Activated T-cell treated with anti-CD3 and anti-CD28 coated beads for 48 hours (primary cell): ENCODE data around the gene CEP250.
"Not testable (repeated sequence)": the region's sequence is repeated elsewhere in the genome, so short reads cannot be mapped to it uniquely, and the experiment has no call there.

Experiments
- DNase-seq: peaks from one replicate; pipeline ENCODE4 v3.0.0-alpha.2; 2020; ENCODE audit warnings: low read depth

The CEP250 gene

DNA sequence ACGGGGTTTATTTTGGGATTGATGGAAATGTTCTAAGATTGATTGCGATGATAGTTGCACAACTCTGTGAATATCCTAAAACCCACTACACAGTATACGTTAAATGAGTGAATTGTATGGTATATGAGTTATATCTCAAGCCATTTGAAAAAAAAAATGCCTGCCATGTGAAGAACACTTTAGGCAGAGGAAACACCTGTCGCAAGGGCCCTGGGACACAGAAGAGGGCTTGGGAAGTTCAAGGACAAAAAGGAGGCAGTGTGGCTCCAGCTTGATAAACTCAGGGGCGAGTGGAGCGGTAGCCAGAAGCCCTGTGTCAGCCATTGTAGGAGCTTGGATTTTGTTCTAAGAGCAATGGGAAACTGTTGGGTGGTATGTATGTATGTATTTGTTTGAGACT is 37.0 kb downstream of the CEP250 start:
- DNase-seq: no peak

DNA sequence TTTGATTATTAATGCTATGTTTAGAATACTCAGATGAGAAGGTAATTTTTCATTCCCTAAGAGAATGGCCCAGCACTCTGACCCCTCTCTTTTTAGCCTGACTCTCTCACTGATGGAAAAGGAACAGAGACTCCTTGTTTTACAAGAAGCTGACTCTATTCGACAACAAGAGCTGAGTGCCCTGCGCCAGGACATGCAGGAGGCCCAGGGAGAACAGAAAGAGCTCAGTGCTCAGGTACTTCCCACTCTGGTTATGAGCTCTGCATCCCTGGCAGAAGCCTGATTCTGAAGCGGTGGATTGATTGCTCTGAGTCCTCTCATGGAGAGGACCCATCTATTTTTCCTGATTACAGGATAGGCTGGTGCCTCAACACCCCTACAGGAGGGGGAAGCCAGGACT is 41.1 kb downstream of the CEP250 start:
- no peak for DNase-seq

DNA sequence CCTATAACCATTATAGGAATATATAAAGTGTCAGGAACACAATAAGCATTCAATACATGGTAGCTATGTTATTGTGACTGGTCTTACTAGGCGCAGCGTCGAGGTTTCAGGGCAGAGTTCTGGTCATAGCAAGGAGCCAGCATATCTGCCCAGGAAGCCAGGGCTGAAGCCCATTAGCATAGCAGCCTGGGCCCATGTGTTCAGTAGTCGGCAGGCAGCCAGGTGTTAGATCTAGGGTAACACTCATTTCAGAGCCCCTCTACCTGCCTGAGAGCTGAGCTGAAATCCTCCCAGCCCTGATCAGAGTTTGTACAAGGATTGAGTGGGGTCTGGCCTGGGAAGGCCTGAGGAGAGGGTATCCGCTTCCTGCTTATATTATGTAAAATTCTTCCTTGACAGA is 41.9 kb downstream of the CEP250 start:
- no peak for DNase-seq

- DNase-seq: no peak
These were observed 42.4 kb downstream of the CEP250 start for GRCh38 chr20:35497780-35498189.

GRCh38 chr20:35499271-35499670 is 43.9 kb downstream of the CEP250 start:
- DNase-seq: no peak

GRCh38 chr20:35502352-35502751 is 47.0 kb downstream of the CEP250 start:
- no peak for DNase-seq

GRCh38 chr20:35503281-35503680 is 47.9 kb downstream of the CEP250 start:
- DNase-seq: no peak

- no peak for DNase-seq
These were observed 48.6 kb downstream of the CEP250 start for GRCh38 chr20:35503841-35504561.

GRCh38 chr20:35504751-35505150 is 49.4 kb downstream of the CEP250 start:
- no peak for DNase-seq

DNA sequence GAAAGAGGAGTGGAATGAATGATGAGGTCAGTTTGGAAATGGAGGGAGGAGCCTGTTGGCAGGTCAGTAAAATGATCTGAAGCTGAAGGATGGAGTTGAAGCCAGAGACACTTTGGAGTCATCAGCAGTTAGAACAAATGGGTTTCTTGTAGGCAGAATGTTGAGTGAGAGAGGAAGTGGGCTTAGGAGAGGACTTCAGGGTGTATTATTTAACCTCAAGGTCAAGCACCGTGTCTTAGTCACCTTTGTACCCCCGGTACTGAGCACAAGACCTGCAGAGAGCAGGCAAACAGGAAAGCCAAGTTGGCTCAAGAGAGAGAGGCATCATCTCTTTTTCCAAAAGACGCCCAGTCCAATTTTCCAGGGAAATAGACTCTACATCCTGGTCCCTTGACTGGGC is 50.8 kb downstream of the CEP250 start:
- DNase-seq: no peak

DNA sequence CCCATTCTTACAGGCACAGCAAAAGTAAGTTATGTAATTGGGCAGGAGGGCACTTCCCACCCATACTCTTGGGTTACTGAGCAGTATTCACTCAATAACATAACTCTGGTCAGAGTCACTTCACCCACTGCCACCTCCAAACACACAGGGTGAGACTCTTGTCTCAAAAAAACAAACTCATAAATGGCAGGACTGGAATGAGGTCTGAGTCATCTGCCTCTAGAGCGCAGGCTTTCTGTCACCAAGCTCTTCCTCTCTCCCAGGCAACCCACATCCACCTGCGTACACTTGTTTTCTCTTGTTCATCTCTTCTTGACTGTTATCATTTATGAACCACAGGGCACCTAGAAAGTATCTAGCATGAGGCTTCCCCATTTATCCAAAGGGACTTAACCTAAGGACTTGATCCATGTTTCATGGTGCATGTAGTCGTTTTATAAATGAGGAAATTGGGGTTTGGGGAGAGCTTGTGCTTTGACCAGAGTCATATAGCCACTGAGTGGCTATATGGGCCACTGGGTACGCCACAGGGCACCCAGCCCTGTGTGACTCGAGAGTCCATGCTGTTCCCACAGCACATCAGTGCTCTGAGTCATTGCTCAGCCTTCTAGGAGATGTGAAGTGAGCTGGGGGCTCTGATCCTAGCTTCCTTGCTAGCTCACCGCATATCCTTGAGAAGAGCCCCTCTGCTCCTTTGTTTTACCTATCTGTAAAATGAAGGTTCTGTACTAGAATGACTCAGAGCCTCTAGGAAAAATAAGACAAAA is 51.7 kb downstream of the CEP250 start:
- no peak for DNase-seq

GRCh38 chr20:35508493-35509218 is 53.3 kb downstream of the CEP250 start:
- DNase-seq: no peak

GRCh38 chr20:35510951-35511735 is 55.7 kb downstream of the CEP250 start:
- no peak for DNase-seq

DNA sequence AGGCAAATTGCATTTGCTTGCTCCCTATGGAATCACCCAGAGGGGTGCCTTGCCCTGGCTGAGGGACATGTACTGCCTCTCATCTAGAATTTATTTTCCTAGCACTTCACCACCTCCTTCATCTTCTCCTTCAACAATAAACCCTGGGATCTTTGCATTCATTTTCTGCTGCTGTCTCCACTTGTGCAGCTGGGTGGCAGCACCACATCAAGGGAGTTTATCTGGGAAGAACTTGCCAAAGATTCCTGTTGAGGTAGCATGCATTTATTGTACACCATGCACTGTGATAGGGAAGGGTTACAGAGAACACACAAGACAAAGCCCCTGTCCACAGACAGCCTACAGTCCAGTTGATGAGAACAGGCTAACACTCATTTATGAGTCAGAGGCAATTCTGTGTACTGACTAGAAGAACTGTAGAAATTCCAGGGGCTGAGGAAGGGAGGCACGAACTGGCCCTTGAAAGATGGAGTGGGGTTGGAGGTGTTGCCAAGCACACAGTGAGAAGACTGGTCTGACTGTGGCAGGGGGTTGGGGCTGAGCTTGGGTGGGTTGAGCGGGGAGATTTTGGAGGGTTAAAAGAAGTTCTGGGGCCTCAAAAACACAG is 56.5 kb downstream of the CEP250 start:
- DNase-seq: no peak

GRCh38 chr20:35514371-35514932 is 59.1 kb downstream of the CEP250 start:
- DNase-seq: no peak

DNA sequence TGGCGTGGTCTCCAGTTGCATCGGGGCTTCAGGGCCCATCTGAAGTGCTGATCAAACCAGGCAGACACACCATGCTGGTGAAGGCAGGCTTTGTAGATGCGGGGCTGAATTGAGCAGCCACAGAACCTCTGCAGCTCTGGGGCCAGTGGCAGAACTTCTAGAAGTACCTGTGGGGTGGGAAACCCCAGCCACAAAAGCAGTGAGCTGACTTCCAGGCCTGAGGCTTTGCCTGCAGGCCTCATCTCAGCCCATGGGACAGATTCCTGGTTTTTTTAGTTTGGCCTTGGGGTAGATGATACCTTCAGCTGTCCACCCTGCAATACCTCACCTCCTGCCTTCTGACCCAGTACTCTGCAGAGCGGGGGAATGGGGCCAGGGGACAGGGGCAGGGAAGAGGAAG is 59.9 kb downstream of the CEP250 start:
- DNase-seq: no peak

- no peak for DNase-seq
These were observed 60.7 kb downstream of the CEP250 start for GRCh38 chr20:35515949-35516645.

GRCh38 chr20:35517125-35517524 is 61.7 kb downstream of the CEP250 start:
- DNase-seq: no peak

GRCh38 chr20:35517767-35518166 is 62.4 kb downstream of the CEP250 start:
- not testable (repeated sequence) for DNase-seq

DNA sequence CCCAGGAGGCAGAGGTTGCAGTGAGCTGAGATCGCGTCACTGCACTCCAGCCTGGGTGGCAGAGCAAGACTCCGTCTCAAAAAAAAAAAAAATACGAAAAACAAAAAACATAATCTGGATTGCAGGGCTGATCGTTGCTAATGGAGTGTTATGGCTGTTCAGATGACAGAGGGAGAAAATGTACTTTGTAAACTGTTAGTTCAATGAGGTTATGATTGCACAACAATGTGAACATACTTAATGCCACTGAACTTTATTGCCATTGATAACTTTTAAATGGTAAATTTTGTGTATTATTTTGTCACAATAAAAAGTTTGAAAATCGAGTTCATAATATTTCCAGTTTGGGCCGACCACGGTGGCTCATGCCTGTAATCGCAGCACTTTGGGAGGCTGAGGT is 63.6 kb downstream of the CEP250 start:
- no peak for DNase-seq
